ENCODE measurements around the gene NCKIPSD.
A peak's percentile ranks its signal among the peaks of the same experiment; 100 is the strongest.

Gene NCKIPSD

GRCh38 chr3:48716982-48717746 is 31.4 kb upstream of the NCKIPSD start, which contains the start of gene IP6K2:
Gene IP6K2, minus strand, starts transcription at chr3:48717221. Its CDS starts 21,930 bp downstream, at chr3:48695291.
- TF ChIP-seq CTCF (IDR thresholded peaks at IDR 0.05; ENCODE audit: insufficient read depth, low read length, poor library complexity, severe bottlenecking), result no peak
- Histone ChIP-seq H3K27me3 (replicated peaks; ENCODE audit: control insufficient read depth, insufficient read depth, low read length) (no peaks in the 10 kb centered on the region; the same call in 1 of the 2 replicates), H3K36me3 (ENCODE audit: control insufficient read depth, insufficient read depth, low read length) (peaks cover 6% of the 10 kb centered on the region), H3K4me3 (replicated peaks; ENCODE audit: low read depth, low read length) (peak within 1 kb of the TSS; percentile 84)
- peak; percentile 97 for DNase-seq (ENCODE audit: extremely low read depth, insufficient read length)

GRCh38 chr3:48716508-48716981 is 30.8 kb upstream of the NCKIPSD start:
- TF ChIP-seq CTCF (IDR thresholded peaks at IDR 0.05; ENCODE audit: insufficient read depth, low read length, poor library complexity, severe bottlenecking), result no peak
- Histone ChIP-seq H3K36me3 (ENCODE audit: control insufficient read depth, insufficient read depth, low read length) (peaks cover 8% of the 10 kb centered on the region), H3K27me3 (replicated peaks; ENCODE audit: control insufficient read depth, insufficient read depth, low read length) (no peaks in the 10 kb centered on the region; the same call in 1 of the 2 replicates), H3K4me3 (replicated peaks; ENCODE audit: low read depth, low read length) (peak overlapping the region; percentile 84)
- peak; percentile 39 for DNase-seq (ENCODE audit: extremely low read depth, insufficient read length)

GRCh38 chr3:48715174-48715800 is 29.6 kb upstream of the NCKIPSD start:
- no peak for TF ChIP-seq CTCF (IDR thresholded peaks at IDR 0.05; ENCODE audit: insufficient read depth, low read length, poor library complexity, severe bottlenecking)
- H3K27me3 ChIP-seq (replicated peaks; ENCODE audit: control insufficient read depth, insufficient read depth, low read length), result no peaks in the 10 kb centered on the region; the same call in 1 of the 2 replicates
- H3K4me3 ChIP-seq (replicated peaks; ENCODE audit: low read depth, low read length), result peak overlapping the region; percentile 84
- no peak for DNase-seq (ENCODE audit: extremely low read depth, insufficient read length)
- H3K36me3 ChIP-seq (ENCODE audit: control insufficient read depth, insufficient read depth, low read length), result peaks cover 8% of the 10 kb centered on the region

GRCh38 chr3:48711727-48712126 is 26.0 kb upstream of the NCKIPSD start:
- H3K27me3 ChIP-seq (replicated peaks; ENCODE audit: control insufficient read depth, insufficient read depth, low read length), result no peaks in the 10 kb centered on the region
- peaks cover 15% of the 10 kb centered on the region for H3K36me3 ChIP-seq (ENCODE audit: control insufficient read depth, insufficient read depth, low read length)
- no peak for DNase-seq (ENCODE audit: extremely low read depth, insufficient read length)
- no peak overlapping the region for H3K4me3 ChIP-seq (replicated peaks; ENCODE audit: low read depth, low read length)
- TF ChIP-seq CTCF (IDR thresholded peaks at IDR 0.05; ENCODE audit: insufficient read depth, low read length, poor library complexity, severe bottlenecking), result no peak

- H3K4me3 ChIP-seq (replicated peaks; ENCODE audit: low read depth, low read length), result no peak overlapping the region
- no peaks in the 10 kb centered on the region for H3K27me3 ChIP-seq (replicated peaks; ENCODE audit: control insufficient read depth, insufficient read depth, low read length)
- TF ChIP-seq CTCF (IDR thresholded peaks at IDR 0.05; ENCODE audit: insufficient read depth, low read length, poor library complexity, severe bottlenecking), result no peak
- DNase-seq (ENCODE audit: extremely low read depth, insufficient read length), result no peak
- peaks cover 19% of the 10 kb centered on the region for H3K36me3 ChIP-seq (ENCODE audit: control insufficient read depth, insufficient read depth, low read length)
These were observed 23.3 kb upstream of the NCKIPSD start for GRCh38 chr3:48709051-48709461.
